GM12875 (cell line): ENCODE data around the gene RPL32.

Source experiments
- H3K4me3 ChIP-seq: one replicate; pipeline ENCODE4 v1.5.1; 2011; ENCODE audit warnings: low read depth, low read length, control low read depth
- TF ChIP-seq, protein P1 (sequence below): IDR thresholded peaks from 2 replicates; pipeline ENCODE4 v1.5.1; 2011; ENCODE audit warnings: low read depth, mild to moderate bottlenecking, control low read depth, inconsistent platforms, low read length, moderate library complexity, borderline replicate concordance; ENCODE audit not compliant: insufficient read depth

The RPL32 gene

DNA sequence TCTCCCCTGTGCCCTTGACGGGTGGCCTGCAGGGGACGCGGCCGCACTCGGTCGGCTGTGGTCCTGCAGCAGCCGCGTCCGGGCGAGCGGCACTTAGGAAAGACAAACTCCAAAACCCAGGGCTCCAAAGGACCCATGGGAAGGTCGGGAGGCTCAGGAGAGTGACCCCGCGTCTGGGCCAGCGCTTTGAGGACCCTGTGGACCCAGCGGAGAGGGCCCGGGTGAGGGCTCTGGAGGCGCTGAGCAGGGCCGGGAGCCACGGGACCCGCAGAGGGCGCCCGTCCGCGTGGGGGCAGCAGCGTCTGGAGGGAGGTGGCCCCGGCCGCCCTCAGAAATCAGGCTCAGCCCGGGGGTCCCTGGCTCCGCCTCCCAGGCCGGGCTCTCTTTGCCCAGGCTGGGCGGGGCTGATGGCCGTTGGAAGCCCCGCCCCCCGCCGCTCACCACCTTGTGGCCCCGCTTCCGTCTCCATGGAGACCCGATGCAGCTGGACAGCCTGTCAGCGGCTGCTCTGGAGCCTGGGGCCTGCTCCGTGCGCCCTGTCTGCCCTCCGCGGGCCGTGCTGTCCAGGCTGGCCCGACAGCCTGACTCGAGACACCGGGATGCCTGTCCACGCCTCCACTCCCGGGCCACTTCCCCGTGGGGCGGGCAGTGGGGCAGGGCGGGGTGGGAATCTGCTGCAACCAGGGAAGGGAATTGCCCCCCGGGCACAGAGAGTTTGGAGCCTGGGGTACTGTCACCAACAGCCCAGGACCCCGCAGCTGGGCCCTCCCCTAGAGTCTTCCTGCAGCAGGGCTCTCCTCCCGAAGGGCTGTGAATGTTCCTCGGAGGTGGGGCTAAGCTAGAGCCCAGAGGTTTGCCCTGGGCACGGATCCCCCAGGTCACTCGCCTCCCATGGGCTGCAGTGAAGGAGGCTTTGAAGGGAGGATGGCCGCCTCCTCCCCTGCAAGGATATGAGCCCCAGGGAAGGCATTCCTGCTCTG lies 34.8 kb upstream of the RPL32 start:
- no peak overlapping the region for H3K4me3 ChIP-seq
- TF ChIP-seq, protein P1, sequence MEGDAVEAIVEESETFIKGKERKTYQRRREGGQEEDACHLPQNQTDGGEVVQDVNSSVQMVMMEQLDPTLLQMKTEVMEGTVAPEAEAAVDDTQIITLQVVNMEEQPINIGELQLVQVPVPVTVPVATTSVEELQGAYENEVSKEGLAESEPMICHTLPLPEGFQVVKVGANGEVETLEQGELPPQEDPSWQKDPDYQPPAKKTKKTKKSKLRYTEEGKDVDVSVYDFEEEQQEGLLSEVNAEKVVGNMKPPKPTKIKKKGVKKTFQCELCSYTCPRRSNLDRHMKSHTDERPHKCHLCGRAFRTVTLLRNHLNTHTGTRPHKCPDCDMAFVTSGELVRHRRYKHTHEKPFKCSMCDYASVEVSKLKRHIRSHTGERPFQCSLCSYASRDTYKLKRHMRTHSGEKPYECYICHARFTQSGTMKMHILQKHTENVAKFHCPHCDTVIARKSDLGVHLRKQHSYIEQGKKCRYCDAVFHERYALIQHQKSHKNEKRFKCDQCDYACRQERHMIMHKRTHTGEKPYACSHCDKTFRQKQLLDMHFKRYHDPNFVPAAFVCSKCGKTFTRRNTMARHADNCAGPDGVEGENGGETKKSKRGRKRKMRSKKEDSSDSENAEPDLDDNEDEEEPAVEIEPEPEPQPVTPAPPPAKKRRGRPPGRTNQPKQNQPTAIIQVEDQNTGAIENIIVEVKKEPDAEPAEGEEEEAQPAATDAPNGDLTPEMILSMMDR = peak; percentile 45

- TF ChIP-seq, protein P1 = no peak
- H3K4me3 ChIP-seq = no peak overlapping the region
Measured at GRCh38 chr3:12871404-12871983, 30.1 kb upstream of the RPL32 start.

GRCh38 chr3:12870942-12871341 lies 29.6 kb upstream of the RPL32 start:
- H3K4me3 ChIP-seq = no peak overlapping the region
- TF ChIP-seq, protein P1 = no peak

DNA sequence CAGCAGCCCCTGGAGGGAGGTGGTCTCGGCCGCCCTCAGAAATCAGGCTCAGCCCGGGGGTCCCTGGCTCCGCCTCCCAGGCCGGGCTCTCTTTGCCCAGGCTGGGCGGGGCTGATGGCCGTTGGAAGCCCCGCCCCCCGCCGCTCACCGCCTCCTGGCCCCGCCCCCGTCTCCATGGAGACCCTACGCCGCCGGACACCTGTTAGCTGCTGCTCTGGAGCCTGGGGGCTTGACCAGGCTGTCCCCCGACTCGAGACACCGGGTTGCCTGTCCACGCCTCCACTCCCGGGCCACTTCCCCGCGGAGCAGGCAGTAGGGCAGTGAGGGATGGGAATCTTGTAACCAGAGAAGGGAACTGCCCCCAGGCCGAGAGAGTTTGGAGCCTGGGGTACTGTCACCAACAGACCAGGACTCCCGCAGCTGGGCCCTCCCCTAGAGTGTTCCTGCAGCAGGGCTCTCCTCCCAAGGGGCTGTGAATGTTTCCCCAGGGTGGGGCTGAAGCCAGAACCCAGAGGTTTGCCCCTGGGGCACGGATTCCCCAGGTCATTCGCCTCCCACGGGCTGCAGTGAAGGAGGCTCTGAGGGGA lies 27.8 kb upstream of the RPL32 start:
- H3K4me3 ChIP-seq = peak overlapping the region; percentile 45
- TF ChIP-seq, protein P1 = no peak

- TF ChIP-seq, protein P1 = peak; percentile 89
- peak overlapping the region; percentile 45 for H3K4me3 ChIP-seq
Measured at GRCh38 chr3:12868039-12869034, 27.0 kb upstream of the RPL32 start.

- TF ChIP-seq, protein P1 = no peak
- H3K4me3 ChIP-seq = no peak overlapping the region
Measured at GRCh38 chr3:12866836-12867235, 25.5 kb upstream of the RPL32 start.
